ENCODE measurements around the gene CLASP1.
A peak's percentile ranks its signal among the peaks of the same experiment; 100 is the strongest.
"Not testable (repeated sequence)": the region's sequence is repeated elsewhere in the genome, so short reads cannot be mapped to it uniquely, and the experiment has no call there.

CLASP1 gene

DNA sequence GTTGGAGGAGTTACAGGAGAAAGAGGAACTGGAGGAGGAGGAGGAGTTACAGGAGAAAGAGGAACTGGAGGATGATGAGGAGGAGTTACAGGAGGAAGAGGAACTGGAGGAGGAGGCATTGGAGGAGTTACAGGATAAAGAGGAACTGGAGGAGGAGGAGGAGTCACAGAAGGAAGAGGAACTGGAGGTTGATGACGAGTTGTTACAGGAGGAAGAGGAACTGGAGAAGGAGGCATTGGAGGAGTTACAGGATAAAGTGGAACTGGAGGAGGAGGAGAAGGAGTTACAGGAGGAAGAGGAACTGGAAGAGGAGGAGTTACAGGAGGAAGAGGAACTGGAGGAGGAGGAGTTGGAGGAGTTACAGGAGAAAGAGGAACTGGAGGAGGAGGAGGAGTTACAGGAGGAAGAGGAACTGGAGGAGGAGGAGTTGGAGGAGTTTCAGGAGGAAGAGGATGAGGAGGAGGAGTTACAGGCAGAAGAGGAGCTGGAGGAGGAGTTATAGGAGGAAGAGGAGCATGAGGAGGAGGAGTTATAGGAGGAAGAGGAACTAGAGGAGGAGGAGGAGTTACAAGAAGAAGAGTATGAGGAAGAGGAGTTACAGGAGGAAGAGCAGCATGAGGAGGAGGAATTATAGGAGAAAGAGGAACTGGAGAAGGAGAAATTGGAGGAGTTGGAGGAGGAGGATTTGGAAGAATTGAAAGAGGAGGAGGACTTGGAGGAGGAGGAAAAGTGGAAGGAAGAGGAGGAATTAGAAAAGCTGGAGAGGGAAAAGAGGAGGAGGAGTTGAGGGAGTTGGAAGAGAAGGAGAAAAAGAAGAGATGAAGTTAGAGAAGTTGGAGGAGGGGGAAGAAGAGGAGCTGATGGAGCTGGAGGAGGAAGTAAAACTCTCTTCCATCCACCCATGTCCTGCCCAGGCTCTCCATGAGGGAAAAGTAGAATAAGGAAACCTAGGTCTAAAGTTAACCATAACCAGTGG, 37.2 kb downstream of the CLASP1 start:
- H3K27me3 Mint-ChIP-seq = no peaks in the 10 kb centered on the region
- no peaks in the 10 kb centered on the region for H3K9me3 Mint-ChIP-seq
- H3K4me1 Mint-ChIP-seq = no peaks in the 10 kb centered on the region
- H3K27ac Mint-ChIP-seq = no peak overlapping the region
- H3K36me3 Mint-ChIP-seq = peaks cover 12% of the 10 kb centered on the region
- no peak overlapping the region for H3K4me3 Mint-ChIP-seq
- ATAC-seq = no peak

DNA sequence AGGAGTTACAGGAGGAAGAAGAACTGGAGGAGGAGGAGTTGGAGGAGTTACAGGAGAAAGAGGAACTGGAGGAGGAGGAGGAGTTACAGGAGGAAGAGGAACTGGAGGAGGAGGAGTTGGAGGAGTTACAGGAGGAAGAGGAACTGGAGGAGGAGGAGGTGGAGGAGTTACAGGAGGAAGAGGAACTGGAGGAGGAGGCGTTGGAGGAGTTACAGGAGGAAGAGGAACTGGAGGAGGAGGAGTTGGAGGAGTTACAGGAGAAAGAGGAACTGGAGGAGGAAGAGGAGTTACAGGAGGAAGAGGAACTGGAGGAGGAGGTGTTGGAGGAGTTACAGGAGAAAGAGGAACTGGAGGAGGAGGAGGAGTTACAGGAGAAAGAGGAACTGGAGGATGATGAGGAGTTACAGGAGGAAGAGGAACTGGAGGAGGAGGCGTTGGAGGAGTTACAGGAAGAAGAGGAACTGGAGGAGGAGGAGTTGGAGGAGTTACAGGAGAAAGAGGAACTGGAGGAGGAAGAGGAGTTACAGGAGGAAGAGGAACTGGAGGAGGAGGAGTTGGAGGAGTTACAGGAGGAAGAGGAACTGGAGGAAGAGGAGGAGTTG, 38.1 kb downstream of the CLASP1 start:
- H3K4me3 Mint-ChIP-seq, ATAC-seq, H3K27me3 Mint-ChIP-seq, H3K4me1 Mint-ChIP-seq, H3K27ac Mint-ChIP-seq, H3K9me3 Mint-ChIP-seq: not testable (repeated sequence)
- H3K36me3 Mint-ChIP-seq = peaks cover 18% of the 10 kb centered on the region

DNA sequence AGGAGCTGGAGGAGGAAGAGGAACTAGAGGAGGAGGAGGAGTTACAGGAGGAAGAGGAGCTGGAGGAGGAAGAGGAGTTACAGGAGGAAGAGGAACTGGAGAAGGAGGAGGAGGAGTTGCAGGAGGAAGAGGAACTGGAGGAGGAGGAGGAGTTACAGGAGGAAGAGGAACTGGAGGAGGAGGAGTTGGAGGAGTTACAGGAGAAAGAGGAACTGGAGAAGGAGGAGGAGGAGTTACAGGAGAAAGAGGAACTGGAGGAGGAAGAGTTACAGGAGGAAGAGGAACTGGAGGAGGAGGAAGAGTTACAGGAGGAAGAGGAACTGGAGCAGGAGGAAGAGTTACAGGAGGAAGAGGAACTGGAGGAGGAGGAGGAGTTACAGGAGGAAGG, 38.8 kb downstream of the CLASP1 start:
- peaks cover 25% of the 10 kb centered on the region for H3K36me3 Mint-ChIP-seq
- not testable (repeated sequence) for H3K27me3 Mint-ChIP-seq, ATAC-seq, H3K4me3 Mint-ChIP-seq, H3K9me3 Mint-ChIP-seq, H3K27ac Mint-ChIP-seq, H3K4me1 Mint-ChIP-seq

DNA sequence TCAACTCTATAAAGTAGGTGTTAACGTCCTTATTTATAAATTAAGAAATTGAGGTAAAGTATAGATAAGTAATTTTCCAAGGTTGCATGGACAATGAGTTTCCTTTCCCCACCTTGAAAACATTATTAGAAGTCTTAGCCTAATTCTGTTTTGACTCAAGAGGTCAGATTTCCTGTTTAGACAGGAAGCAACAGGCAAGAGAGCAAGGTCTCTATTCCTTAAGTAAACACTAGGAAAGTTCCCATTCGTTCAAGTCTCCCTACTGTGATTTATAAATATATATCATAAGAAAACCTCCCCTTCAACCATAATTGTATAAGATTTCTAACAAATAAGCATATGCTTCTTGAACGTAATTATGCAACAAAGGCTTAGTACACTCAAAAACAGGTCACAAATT, 40.3 kb downstream of the CLASP1 start:
- Mint-ChIP-seq H3K9me3 (no peaks in the 10 kb centered on the region), H3K27me3 (no peaks in the 10 kb centered on the region), H3K36me3 (peaks cover 28% of the 10 kb centered on the region), H3K4me3 (no peak overlapping the region), H3K4me1 (peaks cover 8% of the 10 kb centered on the region), H3K27ac (no peak overlapping the region)
- ATAC-seq = no peak

DNA sequence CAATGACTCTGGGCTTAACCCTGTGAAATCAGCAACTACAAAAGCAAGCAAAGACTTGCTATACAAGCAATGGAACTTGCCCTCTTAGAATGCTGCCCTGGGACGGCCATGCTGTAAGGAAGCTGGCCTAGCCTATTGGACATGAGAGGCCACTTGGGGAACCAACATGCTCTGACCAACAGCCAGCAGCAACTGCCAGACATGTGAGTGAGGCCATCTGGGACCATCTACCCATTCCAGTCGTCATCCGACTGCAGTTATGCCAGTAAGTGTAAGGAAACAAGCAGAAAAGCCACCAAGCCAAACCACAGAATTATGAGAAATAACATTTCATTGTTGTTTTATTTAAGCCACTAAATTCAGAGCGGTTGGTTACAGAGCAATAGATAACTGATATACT, 40.9 kb downstream of the CLASP1 start:
- H3K4me1 Mint-ChIP-seq = peaks cover 14% of the 10 kb centered on the region
- no peak overlapping the region for H3K27ac Mint-ChIP-seq
- no peak overlapping the region for H3K4me3 Mint-ChIP-seq

DNA sequence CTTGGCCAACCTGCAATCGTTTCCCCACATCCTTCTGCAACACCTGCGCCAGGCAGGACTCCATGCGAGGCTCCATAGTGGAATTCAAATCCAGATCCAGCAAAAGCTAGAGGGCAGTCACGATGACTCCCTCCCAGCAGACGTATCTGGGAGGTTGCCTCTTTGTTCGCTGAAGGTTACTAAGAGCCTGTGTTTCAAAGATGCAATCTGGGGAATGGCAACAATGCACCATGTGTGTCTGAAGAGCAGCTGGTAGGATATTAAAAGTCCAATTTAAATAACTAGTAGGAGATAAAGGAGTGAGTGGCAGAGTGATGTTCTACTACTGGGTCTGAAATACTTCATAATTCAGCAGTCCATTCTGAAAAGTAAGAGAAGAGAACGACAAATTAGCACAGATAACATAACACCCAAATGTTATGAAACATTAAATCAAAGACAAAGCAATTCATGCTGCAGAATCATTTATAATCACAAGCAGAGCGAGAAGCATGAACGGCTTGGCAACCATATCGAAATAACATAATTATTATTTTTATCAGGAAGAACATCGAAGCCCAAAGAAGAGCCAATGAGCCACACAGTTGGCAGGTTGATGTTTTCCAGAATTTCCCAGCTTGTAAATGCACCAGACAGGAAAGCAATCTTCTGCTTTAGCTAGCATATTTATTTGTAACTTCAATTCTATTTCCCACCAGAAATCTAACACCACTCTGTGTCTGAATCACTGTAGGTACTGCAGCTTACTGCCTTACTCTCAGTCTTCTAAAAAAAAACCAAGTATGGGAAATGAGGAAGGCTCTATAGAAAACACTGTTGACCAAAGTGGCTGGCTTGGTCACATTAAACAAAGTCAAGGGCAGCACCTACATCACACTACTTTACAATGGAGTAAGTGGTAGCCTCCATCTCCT, 43.2 kb downstream of the CLASP1 start:
- H3K27ac Mint-ChIP-seq = no peak overlapping the region
- no peak for ATAC-seq
- H3K4me1 Mint-ChIP-seq = peaks cover 32% of the 10 kb centered on the region
- H3K4me3 Mint-ChIP-seq = no peak overlapping the region
- H3K36me3 Mint-ChIP-seq = peaks cover 55% of the 10 kb centered on the region
- peaks cover 3% of the 10 kb centered on the region for H3K9me3 Mint-ChIP-seq
- H3K27me3 Mint-ChIP-seq = no peaks in the 10 kb centered on the region

More for the DNA sequence above, 40.9 kb downstream of the CLASP1 start:
- Mint-ChIP-seq H3K27me3 (no peaks in the 10 kb centered on the region), H3K9me3 (peaks cover 3% of the 10 kb centered on the region), H3K36me3 (peaks cover 34% of the 10 kb centered on the region)
- no peak for ATAC-seq

DNA sequence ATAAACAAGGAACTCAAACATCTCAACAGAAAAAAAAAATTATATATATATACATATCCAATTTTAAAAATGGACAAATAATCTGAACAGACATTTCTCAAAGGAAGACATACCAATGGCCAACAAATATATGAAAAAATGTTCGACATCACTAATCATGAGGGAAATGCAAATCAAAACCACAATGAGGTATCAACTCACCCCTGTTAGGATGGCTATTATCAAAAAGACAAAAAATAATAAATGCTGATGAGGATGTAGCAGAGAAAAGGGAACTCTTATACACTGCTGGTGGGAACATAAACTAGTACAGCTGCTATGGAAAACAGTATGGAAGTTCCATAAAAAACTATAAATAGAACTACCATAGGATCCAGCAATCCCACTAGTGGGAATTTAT, 46.1 kb downstream of the CLASP1 start:
- Mint-ChIP-seq H3K27ac (peak overlapping the region; percentile 58), H3K4me1 (peaks cover 47% of the 10 kb centered on the region), H3K27me3 (no peaks in the 10 kb centered on the region), H3K9me3 (peaks cover 3% of the 10 kb centered on the region), H3K36me3 (peaks cover 55% of the 10 kb centered on the region), H3K4me3 (no peak overlapping the region)
- no peak for ATAC-seq

DNA sequence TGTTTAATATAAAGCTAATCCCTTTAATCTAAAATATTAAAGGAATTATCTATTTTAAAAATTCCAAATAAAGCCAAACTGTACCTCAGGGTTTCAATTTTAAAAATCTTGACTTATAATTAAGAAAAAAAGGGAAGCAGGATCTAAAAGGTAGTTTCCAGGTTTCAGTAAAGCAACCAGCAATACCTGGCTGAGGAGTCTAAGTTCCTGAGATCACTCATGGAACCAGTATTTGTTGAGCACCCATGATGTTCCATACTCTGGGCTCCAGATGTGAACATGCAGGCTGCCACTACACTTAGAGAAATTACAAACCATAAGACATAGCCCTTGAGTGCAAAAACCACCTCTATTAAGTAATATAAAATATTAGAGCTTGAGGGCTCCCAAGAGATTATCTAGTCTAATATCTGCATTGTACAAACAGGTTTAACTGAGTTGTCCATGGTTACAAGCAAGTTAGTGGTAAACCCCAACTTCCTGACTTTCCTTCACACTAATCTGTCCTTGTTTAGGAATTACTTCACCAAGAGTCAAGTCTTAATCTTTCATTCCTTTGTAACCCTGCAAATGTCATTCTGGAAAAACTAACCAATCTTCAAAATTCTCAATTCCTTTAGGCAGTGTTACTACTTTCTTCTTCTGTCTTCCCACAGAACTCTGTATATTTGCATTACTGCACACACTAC, 49.2 kb downstream of the CLASP1 start:
- no peak overlapping the region for H3K4me3 Mint-ChIP-seq
- H3K27ac Mint-ChIP-seq = peak overlapping the region; percentile 2
- peaks cover 38% of the 10 kb centered on the region for H3K36me3 Mint-ChIP-seq
- peak; percentile 86 for ATAC-seq
- peaks cover 3% of the 10 kb centered on the region for H3K9me3 Mint-ChIP-seq
- no peaks in the 10 kb centered on the region for H3K27me3 Mint-ChIP-seq
- peaks cover 62% of the 10 kb centered on the region for H3K4me1 Mint-ChIP-seq

DNA sequence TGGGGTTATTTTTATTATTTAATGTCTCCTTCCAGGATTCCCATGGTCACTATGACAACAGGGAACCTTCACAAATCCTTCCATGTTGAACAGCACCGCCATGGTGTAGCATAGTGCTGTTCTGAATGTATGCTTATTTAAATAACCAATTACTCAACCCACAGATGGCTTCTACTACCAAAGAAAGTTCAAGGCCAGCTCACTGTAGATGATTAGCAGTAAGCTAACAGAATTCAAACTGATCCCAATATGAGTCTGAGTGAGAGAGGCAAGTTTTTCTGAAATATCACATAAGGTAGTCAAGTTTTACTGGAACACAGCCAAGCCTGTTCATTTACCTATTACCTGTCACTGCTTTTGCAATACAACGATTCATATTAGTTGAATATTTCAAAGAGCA, 51.2 kb downstream of the CLASP1 start:
- H3K9me3 Mint-ChIP-seq = no peaks in the 10 kb centered on the region
- no peak overlapping the region for H3K4me3 Mint-ChIP-seq
- peaks cover 48% of the 10 kb centered on the region for H3K4me1 Mint-ChIP-seq
- H3K27me3 Mint-ChIP-seq = no peaks in the 10 kb centered on the region
- ATAC-seq = no peak
- peaks cover 18% of the 10 kb centered on the region for H3K36me3 Mint-ChIP-seq
- peak overlapping the region; percentile 74 for H3K27ac Mint-ChIP-seq

DNA sequence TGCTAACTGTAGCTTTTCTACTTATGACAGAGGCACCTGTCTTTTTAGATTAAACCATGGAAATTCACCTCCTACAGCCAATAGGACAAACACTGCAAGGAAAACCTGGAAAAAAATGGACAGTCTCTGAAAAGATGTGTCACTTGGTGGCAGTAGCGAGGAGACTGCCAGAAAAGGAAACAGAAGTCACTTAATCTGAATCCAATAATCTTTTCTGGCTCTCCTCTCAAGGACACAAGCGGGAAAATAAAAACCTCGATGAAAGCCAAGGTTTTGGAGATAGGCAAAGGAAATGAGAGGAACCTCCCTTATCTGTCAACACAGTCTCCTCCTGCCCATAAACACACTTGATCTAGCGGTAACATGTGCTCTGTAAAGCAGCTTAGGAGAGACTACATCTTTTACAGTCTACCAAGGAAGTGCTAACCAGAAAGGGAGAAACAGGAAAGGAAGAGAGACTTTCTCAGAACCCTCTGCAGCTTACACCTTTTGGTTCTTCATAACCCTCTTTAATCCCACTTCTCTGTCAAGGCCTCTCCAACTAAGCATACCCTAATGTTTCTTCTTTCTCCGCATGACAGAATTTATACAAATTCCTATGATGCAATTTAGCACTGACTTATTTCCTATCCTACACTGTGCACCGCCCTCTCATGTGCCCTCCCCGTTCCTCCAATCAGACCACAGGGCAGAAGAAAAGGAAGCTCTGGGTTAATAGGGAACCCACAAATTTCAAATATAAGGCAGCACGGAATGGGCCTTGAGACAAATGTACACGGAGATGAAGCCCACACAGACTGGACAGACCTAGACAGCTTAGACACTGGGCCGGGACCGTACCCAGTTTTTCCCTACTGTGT, 52.8 kb downstream of the CLASP1 start:
- Mint-ChIP-seq H3K4me1 (peaks cover 42% of the 10 kb centered on the region), H3K36me3 (peaks cover 2% of the 10 kb centered on the region), H3K27ac (peak overlapping the region; percentile 74), H3K27me3 (no peaks in the 10 kb centered on the region), H3K9me3 (no peaks in the 10 kb centered on the region), H3K4me3 (peak overlapping the region; percentile 32)
- ATAC-seq = peak; percentile 86

DNA sequence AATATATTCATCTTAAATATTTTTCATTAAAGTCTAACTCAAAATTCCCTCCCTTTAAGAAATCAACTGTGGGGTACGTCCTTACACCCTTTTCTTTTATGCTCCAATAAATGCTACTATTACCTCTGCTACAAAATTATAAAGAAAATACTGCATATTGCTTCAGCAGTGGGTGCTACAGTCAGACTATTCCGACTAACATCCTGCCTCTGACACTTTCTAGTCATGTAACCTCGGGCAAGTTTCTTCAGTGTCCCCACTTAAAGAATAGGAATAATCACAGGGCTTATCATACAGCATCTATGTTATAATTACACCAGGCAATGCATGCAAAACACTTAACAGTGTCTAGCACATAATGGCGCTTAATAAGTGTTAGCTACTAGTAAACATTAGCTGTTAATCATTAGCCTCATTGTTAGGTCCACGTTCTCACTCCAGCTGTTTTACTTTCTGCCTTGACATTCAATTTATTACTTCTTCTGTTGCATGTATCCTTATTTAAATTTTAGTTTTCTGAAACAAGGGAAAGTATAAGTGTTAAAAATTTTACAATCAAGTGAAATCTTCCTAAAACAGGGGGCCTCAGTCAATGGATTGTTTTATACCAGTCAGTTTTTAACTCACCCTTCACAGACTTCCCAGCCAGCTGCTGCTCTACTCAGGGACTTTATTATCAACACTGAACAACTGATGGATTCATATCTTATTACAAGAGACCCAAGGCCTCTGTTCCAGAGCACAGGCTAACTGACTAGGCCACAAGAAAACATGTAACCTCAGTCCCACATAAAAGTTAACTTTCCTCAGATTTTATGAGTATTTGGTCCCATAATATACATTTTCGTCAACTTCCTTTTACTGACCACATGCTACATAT, 54.0 kb downstream of the CLASP1 start:
- Mint-ChIP-seq H3K4me1 (peaks cover 40% of the 10 kb centered on the region), H3K27me3 (no peaks in the 10 kb centered on the region), H3K9me3 (no peaks in the 10 kb centered on the region), H3K27ac (peak overlapping the region; percentile 17), H3K36me3 (no peaks in the 10 kb centered on the region), H3K4me3 (no peak overlapping the region)
- no peak for ATAC-seq

DNA sequence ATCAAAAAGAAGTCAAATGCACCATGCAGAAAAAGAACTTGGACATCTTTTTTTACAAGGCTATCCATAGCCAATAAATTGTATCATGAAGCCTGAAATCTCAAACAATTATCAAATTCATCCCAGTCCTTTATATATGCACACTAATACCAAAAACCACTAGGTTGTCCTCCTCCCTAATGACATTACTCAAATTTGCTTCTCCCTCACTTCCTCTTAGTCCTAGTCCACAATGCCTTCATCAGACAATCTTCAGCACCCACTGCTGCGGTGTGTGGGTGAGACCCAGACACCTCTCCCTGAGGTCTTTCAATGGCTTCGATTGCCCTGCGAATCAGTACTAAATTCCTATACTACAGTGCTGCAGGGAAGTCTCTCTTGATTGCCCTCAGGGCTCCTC, 58.1 kb downstream of the CLASP1 start:
- H3K27me3 Mint-ChIP-seq = no peaks in the 10 kb centered on the region
- H3K36me3 Mint-ChIP-seq = no peaks in the 10 kb centered on the region
- ATAC-seq = no peak
- H3K9me3 Mint-ChIP-seq = no peaks in the 10 kb centered on the region
- no peak overlapping the region for H3K4me3 Mint-ChIP-seq
- H3K27ac Mint-ChIP-seq = no peak overlapping the region
- H3K4me1 Mint-ChIP-seq = peaks cover 22% of the 10 kb centered on the region

DNA sequence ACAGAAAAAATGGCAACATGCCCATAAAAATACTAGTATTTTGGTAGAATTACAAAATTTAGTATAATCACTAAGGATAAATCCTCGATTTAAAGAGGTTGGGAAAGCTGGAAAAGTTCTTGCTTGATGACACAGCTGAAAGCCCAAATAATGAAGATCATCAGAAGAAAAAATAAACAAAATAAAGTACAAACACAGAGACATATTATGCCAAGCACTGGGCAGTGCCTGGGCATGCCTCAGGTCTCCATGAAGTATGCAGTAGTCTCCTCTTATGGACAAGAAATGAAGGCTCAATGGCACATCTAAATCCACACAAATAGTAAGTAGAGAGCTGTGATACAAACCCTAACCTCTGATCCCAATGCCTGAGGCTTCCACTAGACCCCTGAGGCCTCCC, 60.9 kb downstream of the CLASP1 start:
- H3K27ac Mint-ChIP-seq = no peak overlapping the region

More for the DNA sequence above, 60.9 kb downstream of the CLASP1 start:
- Mint-ChIP-seq H3K4me3 (no peak overlapping the region), H3K27me3 (no peaks in the 10 kb centered on the region), H3K4me1 (peaks cover 28% of the 10 kb centered on the region), H3K9me3 (no peaks in the 10 kb centered on the region), H3K36me3 (peaks cover 13% of the 10 kb centered on the region)
- no peak for ATAC-seq

Measured in stimulated activated memory B cell treated with anti-CD40 and anti-IgM and Interleukin-4, amounts not matched to agents 10 μg/mL and 1 μg/mL and 100 μg/mL, for 72 hours (primary cell).